Activated naive CD4-positive, alpha-beta T cell treated with anti-CD3 and anti-CD28 coated beads for 36 hours (primary cell): ENCODE results near the gene IYD. TPM values are rescaled to one million over a fixed set of nuclear protein-coding genes. Genes with fewer than 3 reads are reported as not detected.

Experiments
- CTCF ChIA-PET: fragments of 350-600 bp; sonication (Branson Sonifier 250); formaldehyde crosslinking; loops from one replicate; lab custom pipeline; 2021; ENCODE audit warnings: antibody characterized with exemption; lab: Charles Lee
- DNase-seq: peaks from one replicate; pipeline ENCODE4 v3.0.0-alpha.2; 2020
- H3K27ac Mint-ChIP-seq: one replicate; pipeline ENCODE4 v1.8.0; 2021; ENCODE audit warnings: mild to moderate bottlenecking, mixed read lengths
- H3K27me3 Mint-ChIP-seq: one replicate; pipeline ENCODE4 v1.8.0; 2021; ENCODE audit warnings: low read depth, mixed read lengths
- H3K36me3 Mint-ChIP-seq: one replicate; pipeline ENCODE4 v1.8.0; 2021; ENCODE audit warnings: low read depth, mixed read lengths
- H3K4me1 Mint-ChIP-seq: one replicate; pipeline ENCODE4 v1.8.0; 2021; ENCODE audit warnings: low read depth, mixed read lengths
- H3K4me3 Mint-ChIP-seq: one replicate; pipeline ENCODE4 v1.8.0; 2021; ENCODE audit warnings: mild to moderate bottlenecking, moderate library complexity, mixed read lengths
- H3K9me3 Mint-ChIP-seq: one replicate; pipeline ENCODE4 v1.8.0; 2021; ENCODE audit warnings: mixed read lengths
- intact Hi-C: fragments of 100-400 bp; cut with micrococcal nuclease; formaldehyde crosslinking; loops from one replicate; pipeline ENCODE4 v1.15.1; 2023
- total RNA-seq, 2 experiments: library from RNA; stranded (reverse); gene quantifications; one replicate each; pipeline ENCODE4 v1.2.3, GENCODE V29; 2021

The IYD gene
- total RNA-seq, 2 experiments from 2014 or later = not detected

GRCh38 chr6:150409576-150410066, 40.8 kb downstream of the IYD start:
- peaks cover 44% of the 10 kb centered on the region for H3K27me3 Mint-ChIP-seq
- DNase-seq = no peak
- H3K4me1 Mint-ChIP-seq = no peaks in the 10 kb centered on the region
- peaks cover 14% of the 10 kb centered on the region for H3K9me3 Mint-ChIP-seq
- H3K27ac Mint-ChIP-seq = no peak overlapping the region
- intact Hi-C loops = no loop called here
- CTCF ChIA-PET = no interaction called here
- peaks cover 2% of the 10 kb centered on the region for H3K36me3 Mint-ChIP-seq
- H3K4me3 Mint-ChIP-seq = no peak overlapping the region

- H3K27ac Mint-ChIP-seq = no peak overlapping the region
- intact Hi-C loops = no loop called here
- H3K4me1 Mint-ChIP-seq = no peaks in the 10 kb centered on the region
- H3K9me3 Mint-ChIP-seq = peaks cover 7% of the 10 kb centered on the region
- no peak for DNase-seq
- no peak overlapping the region for H3K4me3 Mint-ChIP-seq
- no peaks in the 10 kb centered on the region for H3K36me3 Mint-ChIP-seq
- H3K27me3 Mint-ChIP-seq = peaks cover 46% of the 10 kb centered on the region
- CTCF ChIA-PET = interaction anchor here (0.6 to 1.2 kb wide), 5 partner anchors 259 to 574 kb away, joined by 3 to 4 read pairs (median 3); no protein-coding TSS in a partner anchor
These were observed 41.6 kb downstream of the IYD start for GRCh38 chr6:150410399-150410798.

- intact Hi-C loops = no loop called here
- peaks cover 46% of the 10 kb centered on the region for H3K27me3 Mint-ChIP-seq
- peaks cover 2% of the 10 kb centered on the region for H3K4me1 Mint-ChIP-seq
- H3K4me3 Mint-ChIP-seq = no peak overlapping the region
- peaks cover 3% of the 10 kb centered on the region for H3K9me3 Mint-ChIP-seq
- DNase-seq = no peak
- no peaks in the 10 kb centered on the region for H3K36me3 Mint-ChIP-seq
- CTCF ChIA-PET = interaction anchor here (0.6 to 1.2 kb wide), 6 partner anchors 18 to 575 kb away, joined by 3 to 4 read pairs (median 3); no protein-coding TSS in a partner anchor
- H3K27ac Mint-ChIP-seq = no peak overlapping the region
These were observed 42.1 kb downstream of the IYD start for GRCh38 chr6:150410906-150411305.

- peaks cover 36% of the 10 kb centered on the region for H3K27me3 Mint-ChIP-seq
- no peak for DNase-seq
- H3K27ac Mint-ChIP-seq = no peak overlapping the region
- H3K4me3 Mint-ChIP-seq = no peak overlapping the region
- CTCF ChIA-PET = interaction anchor here (1.0 to 1.3 kb wide), 2 partner anchors 17 to 404 kb away, joined by 3 read pairs; no protein-coding TSS in a partner anchor
- peaks cover 6% of the 10 kb centered on the region for H3K4me1 Mint-ChIP-seq
- H3K36me3 Mint-ChIP-seq = no peaks in the 10 kb centered on the region
- intact Hi-C loops = no loop called here
- H3K9me3 Mint-ChIP-seq = no peaks in the 10 kb centered on the region
These were observed 43.4 kb downstream of the IYD start for GRCh38 chr6:150412221-150412620.

- no peak for DNase-seq
- Mint-ChIP-seq H3K4me3 (no peak overlapping the region), H3K4me1 (peaks cover 14% of the 10 kb centered on the region), H3K27me3 (peaks cover 32% of the 10 kb centered on the region), H3K36me3 (no peaks in the 10 kb centered on the region), H3K9me3 (no peaks in the 10 kb centered on the region), H3K27ac (no peak overlapping the region)
- CTCF ChIA-PET = interaction anchor here (1.3 kb wide), 1 partner anchor 18 kb away, joined by 3 read pairs; no protein-coding TSS in a partner anchor
- intact Hi-C loops = no loop called here
These were observed 44.4 kb downstream of the IYD start for GRCh38 chr6:150413198-150413597.

- H3K27me3 Mint-ChIP-seq = peaks cover 26% of the 10 kb centered on the region
- H3K9me3 Mint-ChIP-seq = no peaks in the 10 kb centered on the region
- no peaks in the 10 kb centered on the region for H3K36me3 Mint-ChIP-seq
- H3K4me1 Mint-ChIP-seq = peaks cover 20% of the 10 kb centered on the region
- no peak for DNase-seq
- no peak overlapping the region for H3K4me3 Mint-ChIP-seq
- no peak overlapping the region for H3K27ac Mint-ChIP-seq
- CTCF ChIA-PET = no interaction called here
- intact Hi-C loops = no loop called here
These were observed 45.0 kb downstream of the IYD start for GRCh38 chr6:150413781-150414281.

GRCh38 chr6:150416128-150416527, 47.3 kb downstream of the IYD start:
- CTCF ChIA-PET = interaction anchor here (1.0 to 1.6 kb wide), 3 partner anchors 398 to 401 kb away, joined by 4 to 6 read pairs (median 4); no protein-coding TSS in a partner anchor

GRCh38 chr6:150417250-150417649, 48.4 kb downstream of the IYD start:
- H3K4me1 Mint-ChIP-seq = peaks cover 24% of the 10 kb centered on the region
- H3K27ac Mint-ChIP-seq = peak overlapping the region; percentile 13
- peaks cover 2% of the 10 kb centered on the region for H3K36me3 Mint-ChIP-seq
- CTCF ChIA-PET = interaction anchor here (0.7 to 4.2 kb wide), 9 partner anchors 14 to 448 kb away, joined by 3 to 56 read pairs (median 5); partner anchors contain the start of gene PLEKHG1
- H3K9me3 Mint-ChIP-seq = peaks cover 4% of the 10 kb centered on the region
- no peak overlapping the region for H3K4me3 Mint-ChIP-seq
- peaks cover 21% of the 10 kb centered on the region for H3K27me3 Mint-ChIP-seq
- DNase-seq = no peak
- intact Hi-C loops = no loop called here

More at GRCh38 chr6:150416128-150416527, 47.3 kb downstream of the IYD start:
- DNase-seq = no peak
- peaks cover 2% of the 10 kb centered on the region for H3K36me3 Mint-ChIP-seq
- peaks cover 4% of the 10 kb centered on the region for H3K9me3 Mint-ChIP-seq
- intact Hi-C loops = no loop called here
- peaks cover 25% of the 10 kb centered on the region for H3K27me3 Mint-ChIP-seq
- H3K4me3 Mint-ChIP-seq = no peak overlapping the region
- H3K27ac Mint-ChIP-seq = no peak overlapping the region
- peaks cover 24% of the 10 kb centered on the region for H3K4me1 Mint-ChIP-seq

- peak; percentile 52 for DNase-seq
- peaks cover 15% of the 10 kb centered on the region for H3K27me3 Mint-ChIP-seq
- peak overlapping the region; percentile 59 for H3K4me3 Mint-ChIP-seq
- peaks cover 4% of the 10 kb centered on the region for H3K9me3 Mint-ChIP-seq
- peaks cover 24% of the 10 kb centered on the region for H3K4me1 Mint-ChIP-seq
- CTCF ChIA-PET = interaction anchor here (0.5 to 4.2 kb wide), 28 partner anchors 10 to 917 kb away, joined by 3 to 56 read pairs (median 4); partner anchors contain the start of gene PLEKHG1
- peaks cover 2% of the 10 kb centered on the region for H3K36me3 Mint-ChIP-seq
- H3K27ac Mint-ChIP-seq = peak overlapping the region; percentile 72
- intact Hi-C loops = loop anchor here (1.0 to 2.0 kb wide), 8 partner anchors 73 to 907 kb away; partner anchors contain the start of gene PLEKHG1
These were observed 49.4 kb downstream of the IYD start for GRCh38 chr6:150417899-150418826.

- H3K4me1 Mint-ChIP-seq = peaks cover 24% of the 10 kb centered on the region
- intact Hi-C loops = loop anchor here (1.0 to 2.0 kb wide), 8 partner anchors 72 to 906 kb away; partner anchors contain the start of gene PLEKHG1
- peaks cover 2% of the 10 kb centered on the region for H3K36me3 Mint-ChIP-seq
- H3K27ac Mint-ChIP-seq = peak overlapping the region; percentile 72
- H3K9me3 Mint-ChIP-seq = peaks cover 4% of the 10 kb centered on the region
- CTCF ChIA-PET = interaction anchor here (0.5 to 4.2 kb wide), 24 partner anchors 11 to 917 kb away, joined by 3 to 56 read pairs (median 4); partner anchors contain the start of gene PLEKHG1
- peak; percentile 50 for DNase-seq
- peak overlapping the region; percentile 59 for H3K4me3 Mint-ChIP-seq
- peaks cover 13% of the 10 kb centered on the region for H3K27me3 Mint-ChIP-seq
These were observed 50.2 kb downstream of the IYD start for GRCh38 chr6:150418827-150419594.

GRCh38 chr6:150420428-150420827, 51.6 kb downstream of the IYD start:
- H3K27me3 Mint-ChIP-seq = peaks cover 6% of the 10 kb centered on the region
- intact Hi-C loops = no loop called here
- H3K4me3 Mint-ChIP-seq = no peak overlapping the region
- CTCF ChIA-PET = interaction anchor here (1.0 to 4.2 kb wide), 3 partner anchors 26 to 395 kb away, joined by 3 to 29 read pairs (median 6); partner anchors contain the start of gene PLEKHG1
- no peak overlapping the region for H3K27ac Mint-ChIP-seq
- peaks cover 2% of the 10 kb centered on the region for H3K36me3 Mint-ChIP-seq
- H3K9me3 Mint-ChIP-seq = peaks cover 4% of the 10 kb centered on the region
- H3K4me1 Mint-ChIP-seq = peaks cover 24% of the 10 kb centered on the region
- DNase-seq = no peak
